Keratinocyte (primary cell): ENCODE measurements around the gene VILL. TPM values are rescaled to one million over a fixed set of nuclear protein-coding genes. Genes with fewer than 3 reads are reported as not detected.

Experiments used
- DNase-seq: peaks from one replicate; pipeline ENCODE4 v3.0.0-alpha.2; 2011; ENCODE audit warnings: low read depth, missing footprints, low spot score
- FAIRE-seq: peaks from 2 replicates; lab custom pipeline; 2011; peaks lifted over from hg19 to GRCh38; lab: Jason Lieb, UNC
- H2AFZ ChIP-seq: 2 replicates; pipeline ENCODE4 v1.6.0; 2012; ENCODE audit warnings: low read length, control low read depth, inconsistent platforms; ENCODE audit not compliant: control insufficient read depth
- H3K27ac ChIP-seq: 2 replicates; pipeline ENCODE4 v1.5.1; 2011; ENCODE audit warnings: low read length; ENCODE audit not compliant: control insufficient read depth, insufficient read depth
- H3K27me3 ChIP-seq: 3 replicates; pipeline ENCODE4 v1.6.0; 2011; ENCODE audit warnings: low read length; ENCODE audit not compliant: control insufficient read depth, insufficient read depth; ENCODE audit errors: extremely low read depth
- H3K36me3 ChIP-seq, 2 experiments: 2 replicates in 1 of 2; 3 replicates in 1 of 2; pipeline ENCODE4 v1.5.1; 2011; ENCODE audit warnings: low read length in 2 of 2, mild to moderate bottlenecking in 1 of 2; ENCODE audit not compliant: control insufficient read depth in 2 of 2, insufficient read depth in 2 of 2; ENCODE audit errors: extremely low read depth in 1 of 2
- H3K4me1 ChIP-seq: 3 replicates; pipeline ENCODE4 v1.5.1; 2011; ENCODE audit warnings: low read length; ENCODE audit not compliant: control insufficient read depth, insufficient read depth; ENCODE audit errors: extremely low read depth
- H3K4me2 ChIP-seq: 3 replicates; pipeline ENCODE4 v1.6.0; 2011; ENCODE audit warnings: low read depth, low read length; ENCODE audit not compliant: control insufficient read depth, insufficient read depth; ENCODE audit errors: extremely low read depth
- H3K4me3 ChIP-seq, 3 experiments: fragments of 200-600 bp in 1 of 3; sonication (generic) in 1 of 3; 2 replicates in 2 of 3; 3 replicates in 1 of 3; pipeline ENCODE4 v1.5.1; 2011 to 2016; ENCODE audit warnings: low read length in 3 of 3, mild to moderate bottlenecking in 3 of 3, control low read depth in 2 of 3, inconsistent platforms in 1 of 3, low read depth in 1 of 3, mixed read lengths in 1 of 3, mixed run types in 1 of 3, moderate library complexity in 1 of 3; ENCODE audit not compliant: control insufficient read depth in 2 of 3, insufficient read depth in 2 of 3; ENCODE audit errors: extremely low read depth in 1 of 3
- H3K79me2 ChIP-seq: 2 replicates; pipeline ENCODE4 v1.6.0; 2012; ENCODE audit warnings: low read length; ENCODE audit not compliant: control insufficient read depth, insufficient read depth
- H3K9ac ChIP-seq: 3 replicates; pipeline ENCODE4 v1.6.0; 2011; ENCODE audit warnings: low read length; ENCODE audit not compliant: control insufficient read depth, insufficient read depth; ENCODE audit errors: extremely low read depth
- H3K9me1 ChIP-seq: 3 replicates; pipeline ENCODE4 v1.6.0; 2011; ENCODE audit warnings: low read length; ENCODE audit not compliant: control insufficient read depth, insufficient read depth; ENCODE audit errors: extremely low read depth
- H3K9me3 ChIP-seq: 2 replicates; pipeline ENCODE4 v1.5.1; 2012; ENCODE audit warnings: low read depth, low read length; ENCODE audit not compliant: control insufficient read depth
- H4K20me1 ChIP-seq: 3 replicates; pipeline ENCODE4 v1.6.0; 2011; ENCODE audit warnings: low read length; ENCODE audit not compliant: control insufficient read depth, insufficient read depth; ENCODE audit errors: extremely low read depth
- EZH2 ChIP-seq: IDR thresholded peaks from one replicate; pipeline ENCODE4 v1.6.1; 2012; ENCODE audit warnings: inconsistent platforms, mild to moderate bottlenecking, low read length, moderate library complexity
- dilution Hi-C: fragments of 300-500 bp; cut with MboI; formaldehyde crosslinking; loops from one replicate; pipeline ENCODE4 v1.7.0; 2020; ENCODE audit warnings: low sequenced_read_pairs; ENCODE audit not compliant: extremely low pct_ligation_motif_present
- polyA plus RNA-seq, 5 experiments: library from polyadenylated mRNA; depleted of rRNA in 3 of 5; stranded (reverse) in 3 of 5; stranded (forward) in 1 of 5; unstranded in 1 of 5; fragments of >200 nt; gene quantifications; 1 replicate in 1 of 5; 2 replicates in 3 of 5; 3 replicates in 1 of 5; pipeline versions ENCODE4 v1.2.1 to v1.2.3, GENCODE V29; 2011 to 2012; ENCODE audit warnings: missing spikeins in 2 of 5, low read depth in 1 of 5, low replicate concordance in 1 of 5
- TF ChIP-seq, protein P1 (sequence below), 3 experiments: IDR thresholded peaks in 1 of 3; conservative IDR thresholded peaks in 1 of 3; optimal IDR thresholded peaks in 1 of 3; 2 replicates in 2 of 3; 3 replicates in 1 of 3; pipeline versions ENCODE3 to v1.5.1; 2011; ENCODE audit warnings: low read length in 3 of 3, mild to moderate bottlenecking in 3 of 3, moderate library complexity in 2 of 3, control low read depth in 1 of 3, inconsistent platforms in 1 of 3; ENCODE audit not compliant: insufficient read depth in 2 of 3; ENCODE audit errors: extremely low read depth in 1 of 3

The VILL gene
- polyA plus RNA-seq, 1 donor (not counting 4 experiments of a cell fraction or from before 2014, with no cell fraction given), result 2.1 TPM

DNA sequence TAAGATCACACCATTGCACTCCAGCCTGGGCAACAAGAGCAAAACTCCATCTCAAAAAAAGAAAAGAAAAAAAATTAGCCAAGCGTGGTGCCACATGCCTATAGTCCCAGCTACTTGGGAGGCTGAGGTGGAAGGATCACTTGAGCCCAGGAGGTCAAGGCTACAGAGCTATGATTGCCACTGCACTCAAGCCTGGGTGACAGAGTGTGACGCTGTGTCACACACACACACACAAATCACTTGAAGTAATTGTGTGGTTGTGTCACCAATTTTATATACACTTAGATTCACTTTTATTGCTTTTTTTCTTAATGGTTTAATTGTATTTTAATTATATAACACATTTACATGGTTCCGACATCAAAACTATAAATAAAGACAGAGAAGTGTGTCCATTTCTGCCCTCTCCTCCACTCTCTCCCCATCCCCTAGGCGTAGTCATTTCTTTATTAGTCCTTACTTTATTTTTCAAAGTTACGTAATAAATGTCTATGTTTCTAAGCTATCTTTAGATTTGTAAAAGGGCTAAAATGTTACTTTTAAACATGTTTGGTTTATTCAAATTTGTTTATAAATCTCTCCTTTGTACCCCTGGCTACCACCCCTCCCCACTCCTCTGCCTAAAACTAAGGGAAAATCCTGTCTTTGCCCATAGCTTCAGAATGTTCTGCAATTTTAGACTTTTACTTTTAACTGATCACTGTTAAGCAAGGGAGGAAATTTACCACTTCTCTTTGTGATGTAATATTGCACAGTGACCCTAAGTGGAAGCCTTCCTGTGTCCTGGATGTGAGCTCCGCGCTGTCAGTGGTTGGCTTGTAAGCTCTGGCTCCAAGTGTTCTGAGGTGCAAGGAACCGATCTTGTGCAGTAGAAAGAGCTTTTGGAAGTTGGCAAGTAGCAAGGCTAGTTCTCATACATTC is 10.8 kb upstream of the VILL start:
- Histone ChIP-seq H3K4me1 (peaks cover 9% of the 10 kb centered on the region), H3K4me2 (no peak overlapping the region), H3K9me3 (no peaks in the 10 kb centered on the region), H4K20me1 (no peaks in the 10 kb centered on the region), H3K27me3 (no peaks in the 10 kb centered on the region), H3K79me2 (no peaks in the 10 kb centered on the region), H2AFZ (no peak overlapping the region), H3K36me3 (peaks cover 10 to 29% of the 10 kb centered on the region in 2 experiments), H3K9me1 (no peaks in the 10 kb centered on the region), H3K27ac (no peak overlapping the region), H3K4me3 (no peak overlapping the region), H3K9ac (no peak overlapping the region)
- FAIRE-seq, result no peak
- DNase-seq, result no peak
- dilution Hi-C loops, result no loop called here
- no peak for TF ChIP-seq EZH2
- TF ChIP-seq, protein P1, sequence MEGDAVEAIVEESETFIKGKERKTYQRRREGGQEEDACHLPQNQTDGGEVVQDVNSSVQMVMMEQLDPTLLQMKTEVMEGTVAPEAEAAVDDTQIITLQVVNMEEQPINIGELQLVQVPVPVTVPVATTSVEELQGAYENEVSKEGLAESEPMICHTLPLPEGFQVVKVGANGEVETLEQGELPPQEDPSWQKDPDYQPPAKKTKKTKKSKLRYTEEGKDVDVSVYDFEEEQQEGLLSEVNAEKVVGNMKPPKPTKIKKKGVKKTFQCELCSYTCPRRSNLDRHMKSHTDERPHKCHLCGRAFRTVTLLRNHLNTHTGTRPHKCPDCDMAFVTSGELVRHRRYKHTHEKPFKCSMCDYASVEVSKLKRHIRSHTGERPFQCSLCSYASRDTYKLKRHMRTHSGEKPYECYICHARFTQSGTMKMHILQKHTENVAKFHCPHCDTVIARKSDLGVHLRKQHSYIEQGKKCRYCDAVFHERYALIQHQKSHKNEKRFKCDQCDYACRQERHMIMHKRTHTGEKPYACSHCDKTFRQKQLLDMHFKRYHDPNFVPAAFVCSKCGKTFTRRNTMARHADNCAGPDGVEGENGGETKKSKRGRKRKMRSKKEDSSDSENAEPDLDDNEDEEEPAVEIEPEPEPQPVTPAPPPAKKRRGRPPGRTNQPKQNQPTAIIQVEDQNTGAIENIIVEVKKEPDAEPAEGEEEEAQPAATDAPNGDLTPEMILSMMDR (optimal IDR thresholded peaks at IDR 0.05 in 1 of 3, IDR thresholded peaks at IDR 0.05 in 1 of 3, conservative IDR thresholded peaks at IDR 0.05 in 1 of 3; ENCODE audit: extremely low read depth in 1 of 3, insufficient read depth in 2 of 3, low read length in 3 of 3), result no peak

DNA sequence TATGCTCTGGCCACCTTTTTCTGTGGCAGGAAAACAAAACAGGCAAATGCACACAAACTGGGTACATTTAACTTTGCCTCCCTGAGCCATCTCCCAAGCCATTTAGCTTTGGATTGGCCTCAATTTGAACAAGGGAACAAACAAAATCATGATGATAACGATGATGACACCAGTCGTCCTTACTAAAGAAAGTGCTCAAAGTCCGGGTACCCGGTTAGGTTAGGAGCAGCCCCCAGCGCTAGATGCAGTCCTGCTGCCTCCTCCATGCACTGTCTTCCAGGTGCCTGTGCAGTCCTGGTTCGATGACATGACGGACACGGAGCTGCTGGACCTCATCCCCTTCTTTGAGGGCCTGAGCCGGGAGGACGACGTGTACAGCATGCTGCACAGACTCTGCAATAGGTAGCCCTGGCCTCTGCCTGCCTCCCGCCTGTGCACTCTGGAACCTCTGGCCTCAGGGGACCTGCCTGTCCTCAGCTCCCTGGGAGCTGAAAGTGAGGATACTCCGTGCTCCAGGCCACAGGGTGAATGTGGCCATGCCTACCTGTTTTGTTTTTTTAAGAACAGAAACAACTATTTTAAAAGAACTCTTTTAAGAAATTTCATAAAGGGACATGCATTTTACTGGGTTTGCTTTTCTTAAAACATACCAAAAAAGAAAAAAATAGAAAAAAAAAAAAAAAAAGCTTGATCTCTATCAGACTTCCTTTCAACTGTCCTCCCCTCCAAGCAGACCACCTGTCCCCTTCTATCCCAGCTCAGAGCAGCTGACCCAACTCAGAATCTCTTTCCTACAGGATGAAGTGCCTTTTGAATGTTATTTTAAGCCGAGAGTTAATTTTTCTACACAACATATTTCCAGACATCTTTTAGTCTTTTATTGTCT is 9.9 kb upstream of the VILL start:
- Histone ChIP-seq H2AFZ (no peak overlapping the region), H3K9me1 (no peaks in the 10 kb centered on the region), H3K27me3 (no peaks in the 10 kb centered on the region), H3K4me3 (no peak overlapping the region), H3K4me1 (peaks cover 9% of the 10 kb centered on the region), H4K20me1 (no peaks in the 10 kb centered on the region), H3K9ac (no peak overlapping the region), H3K27ac (no peak overlapping the region), H3K4me2 (no peak overlapping the region), H3K79me2 (no peaks in the 10 kb centered on the region), H3K36me3 (peaks cover 5 to 26% of the 10 kb centered on the region in 2 experiments), H3K9me3 (no peaks in the 10 kb centered on the region)
- DNase-seq (no peak), FAIRE-seq (no peak)
- dilution Hi-C loops, result no loop called here
- no peak for TF ChIP-seq EZH2
- TF ChIP-seq, protein P1 (optimal IDR thresholded peaks at IDR 0.05 in 1 of 3, IDR thresholded peaks at IDR 0.05 in 1 of 3, conservative IDR thresholded peaks at IDR 0.05 in 1 of 3; ENCODE audit: extremely low read depth in 1 of 3, insufficient read depth in 2 of 3, low read length in 3 of 3), result no peak
